Measurements from ENCODE around the gene MBD6. TPM values are rescaled to one million over a fixed set of nuclear protein-coding genes. Genes with fewer than 3 reads are reported as not detected.

MBD6 gene
- total RNA-seq, 1 experiment from 2014 or later, result 140 TPM

- H3K36me3 ChIP-seq (ENCODE audit: insufficient read depth, low read length, poor library complexity, severe bottlenecking), result peaks cover 58% of the 10 kb centered on the region
- intact Hi-C loops (cut with micrococcal nuclease; ENCODE audit: unreplicated experiment), result no loop called here
- peaks cover 45% of the 10 kb centered on the region for H3K4me1 ChIP-seq (ENCODE audit: insufficient read depth, low read length, poor library complexity, severe bottlenecking)
- DNase-seq (ENCODE audit: low spot score), result no peak
- TF ChIP-seq EZH2 (IDR thresholded peaks at IDR 0.05; ENCODE audit: borderline replicate concordance, low read depth, low read length, poor library complexity, severe bottlenecking) (no peak), CTCF (conservative IDR thresholded peaks at IDR 0.05; ENCODE audit: low read depth, low read length) (no peak)
- ChIA-PET POLR2A (ENCODE audit: low non-redundant PET) (no interaction called here), CTCF (no interaction called here)
- H3K9me3 ChIP-seq (ENCODE audit: low read depth, low read length, poor library complexity, severe bottlenecking), result no peaks in the 10 kb centered on the region
- H3K27me3 ChIP-seq (replicated peaks; ENCODE audit: insufficient read depth, low read depth, low read length, poor library complexity), result no peaks in the 10 kb centered on the region
- H3K4me3 ChIP-seq (ENCODE audit: low read depth, low read length, poor library complexity, severe bottlenecking), result peak overlapping the region; percentile 45
- no TSS peak for BruUV-seq (replicated peaks)
- peak overlapping the region; percentile 98 for H3K27ac ChIP-seq (ENCODE audit: low read depth, low read length, poor library complexity, severe bottlenecking)
Measured at GRCh38 chr12:57521525-57522010, 1.1 kb upstream of the MBD6 start.

GRCh38 chr12:57522887-57523705 lies 472 bp downstream of the MBD6 start:
- ChIA-PET POLR2A (ENCODE audit: low non-redundant PET) (no interaction called here), CTCF (interaction anchor here (0.6 kb wide), 1 partner anchor 64 kb away, joined by 13 read pairs; the partner anchor contains the start of gene GLI1)
- TF ChIP-seq CTCF (conservative IDR thresholded peaks at IDR 0.05; ENCODE audit: low read depth, low read length) (no peak), EZH2 (IDR thresholded peaks at IDR 0.05; ENCODE audit: borderline replicate concordance, low read depth, low read length, poor library complexity, severe bottlenecking) (no peak)
- peak overlapping the region; percentile 85 for H3K27ac ChIP-seq (ENCODE audit: low read depth, low read length, poor library complexity, severe bottlenecking)
- H3K4me1 ChIP-seq (ENCODE audit: insufficient read depth, low read length, poor library complexity, severe bottlenecking), result peaks cover 37% of the 10 kb centered on the region
- H3K4me3 ChIP-seq (ENCODE audit: low read depth, low read length, poor library complexity, severe bottlenecking), result peak overlapping the region; percentile 75
- H3K36me3 ChIP-seq (ENCODE audit: insufficient read depth, low read length, poor library complexity, severe bottlenecking), result peaks cover 58% of the 10 kb centered on the region
- no peaks in the 10 kb centered on the region for H3K27me3 ChIP-seq (replicated peaks; ENCODE audit: insufficient read depth, low read depth, low read length, poor library complexity)
- intact Hi-C loops (cut with micrococcal nuclease; ENCODE audit: unreplicated experiment), result no loop called here
- peak; percentile 64 for DNase-seq (ENCODE audit: low spot score)
- TSS peak; percentile 20 for BruUV-seq (replicated peaks)
- H3K9me3 ChIP-seq (ENCODE audit: low read depth, low read length, poor library complexity, severe bottlenecking), result no peaks in the 10 kb centered on the region

GRCh38 chr12:57523706-57524614 lies 1.3 kb downstream of the MBD6 start:
- H3K27me3 ChIP-seq (replicated peaks; ENCODE audit: insufficient read depth, low read depth, low read length, poor library complexity), result no peaks in the 10 kb centered on the region
- DNase-seq (ENCODE audit: low spot score), result no peak
- H3K4me3 ChIP-seq (ENCODE audit: low read depth, low read length, poor library complexity, severe bottlenecking), result peak overlapping the region; percentile 75
- ChIA-PET POLR2A (ENCODE audit: low non-redundant PET) (interaction anchor here (0.6 kb wide), 1 partner anchor 13 kb away, joined by 5 read pairs; no protein-coding TSS in a partner anchor), CTCF (interaction anchor here (0.6 kb wide), 1 partner anchor 65 kb away, joined by 13 read pairs; the partner anchor contains the start of gene GLI1)
- intact Hi-C loops (cut with micrococcal nuclease; ENCODE audit: unreplicated experiment), result no loop called here
- TF ChIP-seq CTCF (conservative IDR thresholded peaks at IDR 0.05; ENCODE audit: low read depth, low read length), result no peak
- TF ChIP-seq EZH2 (IDR thresholded peaks at IDR 0.05; ENCODE audit: borderline replicate concordance, low read depth, low read length, poor library complexity, severe bottlenecking), result no peak
- peak overlapping the region; percentile 85 for H3K27ac ChIP-seq (ENCODE audit: low read depth, low read length, poor library complexity, severe bottlenecking)
- no peaks in the 10 kb centered on the region for H3K9me3 ChIP-seq (ENCODE audit: low read depth, low read length, poor library complexity, severe bottlenecking)
- BruUV-seq (replicated peaks), result no TSS peak
- H3K4me1 ChIP-seq (ENCODE audit: insufficient read depth, low read length, poor library complexity, severe bottlenecking), result peaks cover 33% of the 10 kb centered on the region
- peaks cover 58% of the 10 kb centered on the region for H3K36me3 ChIP-seq (ENCODE audit: insufficient read depth, low read length, poor library complexity, severe bottlenecking)

Data from A673 (cell line).